H4 (cell line): ENCODE results near the gene OAS1. TPM values are rescaled to one million over a fixed set of nuclear protein-coding genes. Genes with fewer than 3 reads are reported as not detected.
"Not testable (repeated sequence)": the region's sequence is repeated elsewhere in the genome, so short reads cannot be mapped to it uniquely, and the experiment has no call there.

Source experiments
- DNase-seq: peaks from one replicate; pipeline ENCODE4 v3.0.0-alpha.2; 2015; ENCODE audit warnings: low spot score
- total RNA-seq: library from RNA; depleted of rRNA; stranded (reverse); fragments of >200 nt; shearing (Covaris generic); gene quantifications from 2 replicates; pipeline ENCODE4 v1.2.3, GENCODE V29; 2014

Gene OAS1
- total RNA-seq, 1 experiment from 2014 or later = 70.8 TPM

DNA sequence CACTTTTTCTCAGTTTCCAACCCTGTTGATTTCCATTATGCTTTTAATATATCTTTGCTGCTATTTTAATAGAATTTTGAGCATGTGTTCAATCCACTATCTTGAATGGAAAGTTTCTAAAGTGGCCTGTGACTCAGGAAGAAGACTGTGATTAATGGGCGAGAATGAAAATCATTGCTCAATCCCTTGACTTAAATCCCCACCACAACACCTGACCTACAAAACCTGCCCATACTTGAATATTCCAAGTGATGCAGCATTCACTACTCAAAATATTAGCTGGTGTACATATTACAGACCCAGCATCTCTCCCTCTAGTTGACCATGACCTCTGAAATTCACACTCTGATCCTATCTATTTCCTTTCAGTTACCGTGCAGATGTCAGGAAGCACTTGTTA lies 30.2 kb downstream of the OAS1 start:
- DNase-seq = no peak

- peak; percentile 94 for DNase-seq
Observed at GRCh38 chr12:112937741-112938719, 31.3 kb downstream of the OAS1 start, which contains the start of gene OAS3. Gene OAS3, plus strand, starts transcription at chr12:112938474. Its CDS starts 57 bp downstream, at chr12:112938531.

DNA sequence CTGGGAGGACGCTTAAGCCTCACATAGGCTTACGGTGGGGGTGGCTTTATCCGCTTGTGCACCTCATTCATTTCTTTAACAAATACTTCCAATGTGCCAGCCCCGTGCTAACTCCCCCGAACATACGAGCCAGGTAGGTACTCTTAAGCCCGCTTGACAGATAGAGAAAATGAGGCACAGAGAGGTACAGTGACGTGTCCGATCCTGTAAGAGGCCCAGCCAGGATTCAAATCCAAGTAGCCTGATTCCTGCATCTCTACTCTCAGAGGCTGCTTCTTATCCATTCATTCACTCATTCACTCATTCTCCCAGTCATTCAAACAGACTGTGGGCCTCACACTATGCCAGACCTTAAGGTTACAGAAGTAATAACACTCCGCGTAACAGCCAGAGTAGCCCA lies 32.0 kb downstream of the OAS1 start:
- no peak for DNase-seq

- DNase-seq = no peak
Observed at GRCh38 chr12:112939761-112940381, 33.1 kb downstream of the OAS1 start.

- DNase-seq = no peak
Observed at GRCh38 chr12:112941528-112942335, 35.0 kb downstream of the OAS1 start.

DNA sequence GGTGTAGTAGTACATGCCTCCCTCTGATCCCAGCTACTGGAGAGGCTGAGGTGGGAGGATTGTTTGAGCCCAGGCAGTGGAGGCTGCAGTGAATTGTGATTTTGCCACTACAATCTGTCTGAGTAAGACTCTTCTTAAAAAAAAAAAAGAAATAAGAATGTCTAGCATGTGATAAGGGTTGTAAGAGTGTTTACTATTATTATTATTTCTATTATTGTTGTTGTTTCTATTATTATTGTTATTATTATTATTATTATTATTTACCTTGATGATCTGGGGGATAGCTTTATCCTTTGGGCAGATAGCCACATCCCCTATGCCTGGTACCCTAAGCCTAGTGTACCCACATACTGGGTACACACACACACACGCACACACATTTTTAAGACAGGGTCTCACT lies 35.8 kb downstream of the OAS1 start:
- no peak for DNase-seq

GRCh38 chr12:112944024-112944690 lies 37.4 kb downstream of the OAS1 start:
- no peak for DNase-seq

DNA sequence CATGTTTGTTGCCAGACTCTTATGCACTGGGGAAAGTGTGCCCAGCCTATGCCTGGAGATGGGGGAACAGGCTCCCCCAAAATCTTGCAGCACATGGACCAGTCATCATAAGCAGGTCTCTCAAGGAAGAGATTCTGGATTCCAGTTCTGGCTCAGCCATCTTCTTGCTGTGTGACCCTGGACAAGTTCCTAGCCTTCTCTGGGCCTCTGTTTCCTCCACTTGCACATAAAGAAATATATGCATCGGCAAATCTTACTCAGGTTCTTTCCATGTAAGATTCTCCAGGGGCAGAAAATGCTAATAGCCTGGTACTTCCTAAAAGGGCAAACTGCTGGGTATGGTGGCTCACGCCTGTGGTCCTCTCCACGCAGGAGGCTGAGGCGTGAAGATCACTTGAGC lies 38.8 kb downstream of the OAS1 start:
- no peak for DNase-seq

DNA sequence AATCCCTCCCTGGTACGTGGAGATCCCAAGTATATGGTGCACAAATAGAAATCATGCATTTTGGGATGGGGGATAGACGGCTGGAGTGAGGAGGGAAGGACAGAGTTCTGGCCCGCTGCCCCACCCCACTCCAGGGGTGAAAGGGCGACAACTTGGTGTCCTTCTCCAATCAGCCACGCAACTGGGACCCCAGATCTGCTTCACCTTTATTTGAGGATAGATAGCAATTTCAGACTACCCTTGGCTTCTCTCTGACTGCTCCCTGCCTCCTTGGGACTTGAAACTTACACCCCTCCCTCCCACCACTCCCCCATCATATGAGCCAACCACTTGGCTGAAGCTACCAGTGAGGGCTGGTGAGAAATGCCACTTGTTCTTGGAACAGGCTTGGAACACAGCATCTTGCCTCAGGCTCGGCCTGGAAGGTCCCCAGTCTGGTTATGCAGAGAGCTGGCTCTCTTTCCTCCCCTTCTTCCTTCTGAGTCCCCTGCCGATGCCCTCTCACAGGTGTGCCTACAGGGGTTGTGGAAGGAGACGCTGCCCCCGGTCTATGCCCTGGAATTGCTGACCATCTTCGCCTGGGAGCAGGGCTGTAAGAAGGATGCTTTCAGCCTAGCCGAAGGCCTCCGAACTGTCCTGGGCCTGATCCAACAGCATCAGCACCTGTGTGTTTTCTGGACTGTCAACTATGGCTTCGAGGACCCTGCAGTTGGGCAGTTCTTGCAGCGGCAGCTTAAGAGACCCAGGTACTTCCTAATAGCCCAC lies 39.7 kb downstream of the OAS1 start:
- no peak for DNase-seq

- DNase-seq = no peak
Observed at GRCh38 chr12:112947314-112947713, 40.6 kb downstream of the OAS1 start.

GRCh38 chr12:112947761-112948160 lies 41.0 kb downstream of the OAS1 start:
- no peak for DNase-seq

- no peak for DNase-seq
Observed at GRCh38 chr12:112948806-112949205, 42.0 kb downstream of the OAS1 start.

DNA sequence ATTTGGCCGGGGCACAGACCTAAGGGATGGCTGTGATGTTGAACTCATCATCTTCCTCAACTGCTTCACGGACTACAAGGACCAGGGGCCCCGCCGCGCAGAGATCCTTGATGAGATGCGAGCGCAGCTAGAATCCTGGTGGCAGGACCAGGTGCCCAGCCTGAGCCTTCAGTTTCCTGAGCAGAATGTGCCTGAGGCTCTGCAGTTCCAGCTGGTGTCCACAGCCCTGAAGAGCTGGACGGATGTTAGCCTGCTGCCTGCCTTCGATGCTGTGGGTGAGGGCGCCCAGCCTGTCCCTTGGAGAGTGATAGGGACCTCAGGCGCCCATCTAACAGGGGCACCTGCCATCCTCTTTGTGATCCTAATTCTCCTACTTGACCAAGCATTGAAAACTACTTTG lies 43.9 kb downstream of the OAS1 start:
- DNase-seq = no peak

GRCh38 chr12:112957125-112957524 lies 50.4 kb downstream of the OAS1 start:
- not testable (repeated sequence) for DNase-seq

- DNase-seq = no peak
Observed at GRCh38 chr12:112961074-112961473, 54.3 kb downstream of the OAS1 start.

- no peak for DNase-seq
Observed at GRCh38 chr12:112961536-112961935, 54.8 kb downstream of the OAS1 start.

GRCh38 chr12:112962561-112962960 lies 55.8 kb downstream of the OAS1 start:
- DNase-seq = no peak

GRCh38 chr12:112963227-112963861 lies 56.6 kb downstream of the OAS1 start:
- DNase-seq = no peak

GRCh38 chr12:112964067-112964670 lies 57.4 kb downstream of the OAS1 start:
- no peak for DNase-seq

GRCh38 chr12:112964915-112965314 lies 58.2 kb downstream of the OAS1 start:
- no peak for DNase-seq
